K562 (cell line): Measurements from ENCODE around the gene ZNF607. TPM values are rescaled to one million over a fixed set of nuclear protein-coding genes. Genes with fewer than 3 reads are reported as not detected.
A peak's percentile ranks its signal among the peaks of the same experiment; 100 is the strongest.

Experiments
- ATF7 ChIP-seq: fragments of 450-650 bp; IDR thresholded peaks from 2 replicates; pipeline ENCODE4 v1.7.1; 2014; ENCODE audit warnings: mild to moderate bottlenecking, moderate library complexity
- BCOR ChIP-seq: fragments of 450-650 bp; IDR thresholded peaks from 2 replicates; pipeline ENCODE4 v1.6.1; 2016
- C11orf30 ChIP-seq: fragments of 450-650 bp; IDR thresholded peaks from 2 replicates; pipeline ENCODE4 v1.6.1; 2016; ENCODE audit warnings: low read depth, mild to moderate bottlenecking
- CBFA2T3 ChIP-seq: fragments of 450-650 bp; IDR thresholded peaks from 2 replicates; pipeline ENCODE4 v1.6.1; 2017
- CGGBP1 ChIP-seq: fragments of 250-450 bp; sonication (Bioruptor Pico); IDR thresholded peaks from 2 replicates; pipeline ENCODE4 v1.9.0; 2021; ENCODE audit warnings: mild to moderate bottlenecking
- CLOCK ChIP-seq: fragments of 250-450 bp; sonication (Bioruptor Pico); IDR thresholded peaks from 2 replicates; pipeline ENCODE4 v1.4.0; 2020; ENCODE audit warnings: mild to moderate bottlenecking, moderate library complexity, borderline replicate concordance
- DPF2 ChIP-seq: fragments of 450-650 bp; IDR thresholded peaks from 2 replicates; pipeline ENCODE4 v1.6.1; 2016
- E2F3 ChIP-seq: fragments of 250-450 bp; sonication (Bioruptor Pico); IDR thresholded peaks from 2 replicates; pipeline ENCODE4 v1.4.0; 2020; ENCODE audit warnings: mild to moderate bottlenecking
- E2F5 ChIP-seq: sonication (generic); formaldehyde crosslinking; IDR thresholded peaks from 2 replicates; pipeline ENCODE4 v1.8.0; 2022; ENCODE audit warnings: mild to moderate bottlenecking, missing genetic modification reagents
- EGR1 ChIP-seq: fragments of 450-650 bp; conservative IDR thresholded peaks from 2 replicates; pipeline ENCODE4 v1.6.1; 2017; ENCODE audit warnings: mild to moderate bottlenecking
- ELK3 ChIP-seq: fragments of 450-650 bp; formaldehyde crosslinking; IDR thresholded peaks from 2 replicates; pipeline ENCODE4 v1.4.0; 2020; ENCODE audit warnings: mild to moderate bottlenecking
- EWSR1 ChIP-seq: fragments of 450-650 bp; IDR thresholded peaks from 2 replicates; pipeline ENCODE4 v1.6.1; 2018; ENCODE audit warnings: borderline replicate concordance, mild to moderate bottlenecking, low read depth, moderate library complexity; ENCODE audit not compliant: partially characterized antibody
- HMG20B ChIP-seq: fragments of 250-450 bp; sonication (Bioruptor Pico); IDR thresholded peaks from 2 replicates; pipeline ENCODE4 v1.5.0; 2021; ENCODE audit warnings: mild to moderate bottlenecking
- HNRNPUL1 ChIP-seq: fragments of 200-400 bp; formaldehyde crosslinking; IDR thresholded peaks from 2 replicates; pipeline ENCODE4 v1.6.1; 2017; ENCODE audit warnings: low read length
- NRF1 ChIP-seq, 2 experiments: fragments of 450-650 bp; IDR thresholded peaks in 1 of 2; conservative IDR thresholded peaks in 1 of 2; 2 replicates each; pipeline ENCODE4 v1.6.1; 2014; ENCODE audit warnings: mild to moderate bottlenecking in 2 of 2
- PHB2 ChIP-seq: fragments of 450-650 bp; IDR thresholded peaks from 2 replicates; pipeline ENCODE4 v1.6.1; 2017; ENCODE audit warnings: low read depth
- POLR2A ChIP-seq: fragments of 450-650 bp; conservative IDR thresholded peaks from 2 replicates; pipeline ENCODE4 v1.6.1; 2016
- PREB ChIP-seq: sonication (generic); formaldehyde crosslinking; IDR thresholded peaks from 2 replicates; pipeline ENCODE4 v1.8.1; 2023; ENCODE audit warnings: mild to moderate bottlenecking, missing genetic modification reagents
- RBM15 ChIP-seq: fragments of 200-400 bp; formaldehyde crosslinking; IDR thresholded peaks from 2 replicates; pipeline ENCODE4 v1.6.1; 2018; ENCODE audit warnings: mild to moderate bottlenecking, low read length, moderate library complexity; ENCODE audit not compliant: insufficient read depth
- RBM17 ChIP-seq: fragments of 200-400 bp; formaldehyde crosslinking; IDR thresholded peaks from 2 replicates; pipeline ENCODE4 v1.6.1; 2017; ENCODE audit warnings: low read depth, mild to moderate bottlenecking, low read length, borderline replicate concordance
- RCOR1 ChIP-seq, 2 experiments: IDR thresholded peaks; 2 replicates each; pipeline ENCODE4 v1.6.1; 2012; ENCODE audit warnings: low read depth in 2 of 2, low read length in 2 of 2, borderline replicate concordance in 1 of 2, improper control_type of control experiment in 1 of 2
- ZNF140 ChIP-seq: fragments of 250-450 bp; sonication (Bioruptor Pico); IDR thresholded peaks from 2 replicates; pipeline ENCODE4 v1.8.0; 2021; ENCODE audit warnings: moderate library complexity, mild to moderate bottlenecking, inconsistent platforms
- ZNF175 ChIP-seq: fragments of 200-800 bp; sonication (Bioruptor generic); IDR thresholded peaks from 2 replicates; pipeline ENCODE4 v1.6.1; 2016; ENCODE audit warnings: low read depth, mild to moderate bottlenecking, missing genetic modification characterization, missing compliant biosample characterization
- ZNF431 ChIP-seq: sonication (generic); formaldehyde crosslinking; IDR thresholded peaks from 2 replicates; pipeline ENCODE4 v1.8.0; 2022; ENCODE audit warnings: mild to moderate bottlenecking, missing genetic modification reagents
- ZNF79 ChIP-seq: fragments of 250-450 bp; sonication (Bioruptor Pico); IDR thresholded peaks from 2 replicates; pipeline ENCODE4 v1.4.0; 2020; ENCODE audit warnings: low read depth, mild to moderate bottlenecking, moderate library complexity
- polyA plus RNA-seq, 8 experiments: library from polyadenylated mRNA; depleted of rRNA in 4 of 8; stranded (reverse) in 5 of 8; unstranded in 3 of 8; fragments of >200 nt; fragmentation: Nextera tagmentation in 2 of 8; fragmentation: Illumina TruSeq in 1 of 8; extraction: Ambion mirVana in 2 of 8; extraction: Trizol in 1 of 8; gene quantifications; 2 replicates each; pipeline versions ENCODE4 v1.2.1 to v1.2.3, GENCODE V29; 2011 to 2014; ENCODE audit warnings: inconsistent platforms in 1 of 8, missing spikeins in 1 of 8
- total RNA-seq, 7 experiments: library from RNA; depleted of rRNA in 6 of 7; stranded (reverse); fragments of >200 nt in 6 of 7; fragmentation: Illumina TruSeq in 2 of 7; extraction: Trizol in 2 of 7; gene quantifications; 2 replicates each; pipeline versions ENCODE4 v1.2.1 to v1.2.3, GENCODE V29; 2011 to 2021; ENCODE audit warnings: low replicate concordance in 1 of 7

Gene ZNF607
- total and polyA plus RNA-seq, 9 of the 15 experiments (the other 6 are each of a cell fraction or from before 2014, with no cell fraction given): 0.65 to 5.1 (median 3.6) TPM

GRCh38 chr19:37655689-37656371 is 63.7 kb downstream of the ZNF607 start (continued):
- TF ChIP-seq CGGBP1 (CRISPR knock-in tag) (no peak), RBM15 (no peak), ATF7 (peak; percentile 75), RCOR1 (IDR thresholded peaks at IDR 0.05; ENCODE audit: borderline replicate concordance in 1 of 2, low read depth in 2 of 2, low read length in 2 of 2) (peak in 1 of 2 experiments; percentile 15; a peak in 1 of 4 replicates), PREB (CRISPR knock-in tag) (no peak), E2F3 (CRISPR knock-in tag) (no peak), PHB2 (no peak), HMG20B (CRISPR knock-in tag) (no peak), ZNF79 (no peak), NRF1 (conservative IDR thresholded peaks at IDR 0.05 in 1 of 2, IDR thresholded peaks at IDR 0.05 in 1 of 2) (peak; percentile 95 to 96), CBFA2T3 (0 out of 2 replicates have a peak, but pooled peaks have one; percentile 13), ZNF431 (no peak), BCOR (peak; percentile 75; the same call in 1 of the 2 replicates), POLR2A (peak; percentile 38; the same call in 1 of the 2 replicates), ELK3 (CRISPR knock-in tag) (no peak), DPF2 (no peak; the same call in 1 of the 2 replicates), EWSR1 (no peak), C11orf30 (0 out of 2 replicates have a peak, but pooled peaks have one; percentile 7), EGR1 (peak; percentile 91), CLOCK (CRISPR knock-in tag) (no peak), E2F5 (CRISPR knock-in tag) (no peak), ZNF140 (CRISPR knock-in tag) (no peak), ZNF175 (CRISPR knock-in tag) (no peak), HNRNPUL1 (no peak), RBM17 (no peak)
